ENCODE results near the gene PARD3.

DNA sequence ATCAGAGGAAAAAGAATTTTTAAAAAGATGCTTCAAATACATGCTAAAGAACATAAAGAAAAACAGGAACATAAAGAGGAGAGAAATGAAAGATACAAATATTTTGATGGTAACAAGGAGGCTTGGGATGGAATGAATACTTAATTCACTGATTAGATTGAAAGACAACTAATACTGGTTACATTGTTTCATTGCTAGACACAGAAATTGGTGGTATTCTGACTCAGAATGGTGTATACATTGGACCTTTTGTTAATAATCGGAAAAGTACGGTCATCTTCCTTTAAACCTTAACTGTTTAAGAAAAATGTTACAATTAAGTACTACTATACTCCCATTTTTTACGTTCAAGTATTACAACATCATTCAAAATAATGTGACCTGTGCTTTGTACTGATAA, 567.5 kb downstream of the PARD3 start:
- TF ChIP-seq POLR2AphosphoS5 (IDR thresholded peaks at IDR 0.05) = no peak
- TF ChIP-seq, protein P1, sequence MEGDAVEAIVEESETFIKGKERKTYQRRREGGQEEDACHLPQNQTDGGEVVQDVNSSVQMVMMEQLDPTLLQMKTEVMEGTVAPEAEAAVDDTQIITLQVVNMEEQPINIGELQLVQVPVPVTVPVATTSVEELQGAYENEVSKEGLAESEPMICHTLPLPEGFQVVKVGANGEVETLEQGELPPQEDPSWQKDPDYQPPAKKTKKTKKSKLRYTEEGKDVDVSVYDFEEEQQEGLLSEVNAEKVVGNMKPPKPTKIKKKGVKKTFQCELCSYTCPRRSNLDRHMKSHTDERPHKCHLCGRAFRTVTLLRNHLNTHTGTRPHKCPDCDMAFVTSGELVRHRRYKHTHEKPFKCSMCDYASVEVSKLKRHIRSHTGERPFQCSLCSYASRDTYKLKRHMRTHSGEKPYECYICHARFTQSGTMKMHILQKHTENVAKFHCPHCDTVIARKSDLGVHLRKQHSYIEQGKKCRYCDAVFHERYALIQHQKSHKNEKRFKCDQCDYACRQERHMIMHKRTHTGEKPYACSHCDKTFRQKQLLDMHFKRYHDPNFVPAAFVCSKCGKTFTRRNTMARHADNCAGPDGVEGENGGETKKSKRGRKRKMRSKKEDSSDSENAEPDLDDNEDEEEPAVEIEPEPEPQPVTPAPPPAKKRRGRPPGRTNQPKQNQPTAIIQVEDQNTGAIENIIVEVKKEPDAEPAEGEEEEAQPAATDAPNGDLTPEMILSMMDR (IDR thresholded peaks at IDR 0.05; ENCODE audit: poor library complexity, severe bottlenecking) = no peak
- no peak for TF ChIP-seq EP300 (conservative IDR thresholded peaks at IDR 0.05; ENCODE audit: poor library complexity, severe bottlenecking)
- no peak for TF ChIP-seq TAF1 (IDR thresholded peaks at IDR 0.05; ENCODE audit: low read depth)
- TF ChIP-seq SMC3 (conservative IDR thresholded peaks at IDR 0.05; ENCODE audit: poor library complexity) = no peak
- TF ChIP-seq, protein P2, sequence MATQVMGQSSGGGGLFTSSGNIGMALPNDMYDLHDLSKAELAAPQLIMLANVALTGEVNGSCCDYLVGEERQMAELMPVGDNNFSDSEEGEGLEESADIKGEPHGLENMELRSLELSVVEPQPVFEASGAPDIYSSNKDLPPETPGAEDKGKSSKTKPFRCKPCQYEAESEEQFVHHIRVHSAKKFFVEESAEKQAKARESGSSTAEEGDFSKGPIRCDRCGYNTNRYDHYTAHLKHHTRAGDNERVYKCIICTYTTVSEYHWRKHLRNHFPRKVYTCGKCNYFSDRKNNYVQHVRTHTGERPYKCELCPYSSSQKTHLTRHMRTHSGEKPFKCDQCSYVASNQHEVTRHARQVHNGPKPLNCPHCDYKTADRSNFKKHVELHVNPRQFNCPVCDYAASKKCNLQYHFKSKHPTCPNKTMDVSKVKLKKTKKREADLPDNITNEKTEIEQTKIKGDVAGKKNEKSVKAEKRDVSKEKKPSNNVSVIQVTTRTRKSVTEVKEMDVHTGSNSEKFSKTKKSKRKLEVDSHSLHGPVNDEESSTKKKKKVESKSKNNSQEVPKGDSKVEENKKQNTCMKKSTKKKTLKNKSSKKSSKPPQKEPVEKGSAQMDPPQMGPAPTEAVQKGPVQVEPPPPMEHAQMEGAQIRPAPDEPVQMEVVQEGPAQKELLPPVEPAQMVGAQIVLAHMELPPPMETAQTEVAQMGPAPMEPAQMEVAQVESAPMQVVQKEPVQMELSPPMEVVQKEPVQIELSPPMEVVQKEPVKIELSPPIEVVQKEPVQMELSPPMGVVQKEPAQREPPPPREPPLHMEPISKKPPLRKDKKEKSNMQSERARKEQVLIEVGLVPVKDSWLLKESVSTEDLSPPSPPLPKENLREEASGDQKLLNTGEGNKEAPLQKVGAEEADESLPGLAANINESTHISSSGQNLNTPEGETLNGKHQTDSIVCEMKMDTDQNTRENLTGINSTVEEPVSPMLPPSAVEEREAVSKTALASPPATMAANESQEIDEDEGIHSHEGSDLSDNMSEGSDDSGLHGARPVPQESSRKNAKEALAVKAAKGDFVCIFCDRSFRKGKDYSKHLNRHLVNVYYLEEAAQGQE (IDR thresholded peaks at IDR 0.05; ENCODE audit: borderline replicate concordance) = no peak
- TF ChIP-seq MXI1 (conservative IDR thresholded peaks at IDR 0.05; ENCODE audit: poor library complexity, severe bottlenecking) = no peak
- no peak for TF ChIP-seq EZH2 (IDR thresholded peaks at IDR 0.05; ENCODE audit: borderline replicate concordance, insufficient read depth, low read length, poor library complexity, severe bottlenecking)
- no peak for TF ChIP-seq RAD21 (conservative IDR thresholded peaks at IDR 0.05)
